Measurements from ENCODE around the gene NFATC3.

Gene NFATC3

DNA sequence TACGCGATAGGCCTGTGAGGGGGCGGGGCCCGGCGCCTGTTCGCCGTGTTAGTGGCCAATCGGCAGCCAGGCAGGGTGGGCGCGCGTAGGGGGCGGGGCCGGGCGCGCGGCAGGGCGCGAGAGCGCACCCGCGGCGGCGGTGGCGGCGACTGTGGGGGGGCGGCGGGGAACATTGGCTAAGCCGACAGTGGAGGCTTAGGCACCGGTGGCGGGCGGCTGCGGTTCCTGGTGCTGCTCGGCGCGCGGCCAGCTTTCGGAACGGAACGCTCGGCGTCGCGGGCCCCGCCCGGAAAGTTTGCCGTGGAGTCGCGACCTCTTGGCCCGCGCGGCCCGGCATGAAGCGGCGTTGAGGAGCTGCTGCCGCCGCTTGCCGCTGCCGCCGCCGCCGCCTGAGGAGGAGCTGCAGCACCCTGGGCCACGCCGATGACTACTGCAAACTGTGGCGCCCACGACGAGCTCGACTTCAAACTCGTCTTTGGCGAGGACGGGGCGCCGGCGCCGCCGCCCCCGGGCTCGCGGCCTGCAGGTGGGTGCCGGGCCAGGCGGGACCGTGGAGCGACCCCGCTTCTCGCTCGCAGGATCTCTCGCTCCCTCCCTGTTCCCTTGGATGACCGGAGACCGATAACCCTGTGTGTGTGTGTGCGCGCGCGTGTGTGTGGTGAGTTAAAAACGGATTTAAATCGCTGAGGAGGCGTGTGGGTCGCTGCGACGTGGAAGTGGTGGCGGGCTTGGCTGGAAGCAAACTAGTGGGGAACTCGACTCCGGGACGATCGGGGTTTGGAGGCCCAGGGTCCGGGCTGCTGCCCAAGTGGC lies at the start of gene NFATC3:
Gene NFATC3, plus strand, starts transcription at position 112 of the 813 bp plus-strand sequence. Its CDS starts 312 bp downstream, at position 424.
- peak; percentile 98 to 99 for DNase-seq (ENCODE audit: low read depth in 2 of 2)

DNA sequence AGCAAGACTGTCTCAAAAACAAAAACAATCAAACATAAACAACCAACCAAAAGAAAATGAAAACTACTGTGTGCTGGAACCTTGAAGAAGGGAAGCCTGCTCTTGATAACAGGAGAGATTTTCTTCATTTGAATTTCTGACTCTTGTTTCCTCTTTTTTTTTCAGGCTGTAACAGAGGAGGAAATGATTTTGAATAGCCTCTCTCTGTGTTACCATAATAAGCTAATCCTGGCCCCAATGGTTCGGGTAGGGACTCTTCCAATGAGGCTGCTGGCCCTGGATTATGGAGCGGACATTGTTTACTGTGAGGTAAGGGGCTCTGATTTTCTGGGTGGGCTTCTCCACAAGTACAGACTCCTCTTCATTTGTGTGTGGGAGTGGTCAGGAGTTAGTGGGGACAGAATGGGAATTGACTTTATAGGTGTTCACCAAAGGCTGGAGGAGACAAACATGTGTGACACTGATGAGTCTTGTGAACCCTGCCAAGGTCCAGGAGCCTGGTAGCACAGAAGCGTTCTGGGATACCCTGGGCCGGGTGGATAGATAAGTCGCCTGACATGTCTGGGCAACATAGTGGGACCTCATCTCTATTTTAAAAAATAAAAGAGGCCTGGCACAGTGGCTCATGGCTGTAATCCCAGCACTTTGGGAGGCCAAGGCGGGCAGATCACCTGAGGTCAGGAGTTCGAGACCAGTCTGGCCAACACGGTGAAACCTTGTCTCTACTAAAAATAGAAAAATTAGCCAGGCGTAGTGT lies 47.2 kb upstream of the NFATC3 start:
- DNase-seq (ENCODE audit: low read depth in 2 of 2): no peak

DNA sequence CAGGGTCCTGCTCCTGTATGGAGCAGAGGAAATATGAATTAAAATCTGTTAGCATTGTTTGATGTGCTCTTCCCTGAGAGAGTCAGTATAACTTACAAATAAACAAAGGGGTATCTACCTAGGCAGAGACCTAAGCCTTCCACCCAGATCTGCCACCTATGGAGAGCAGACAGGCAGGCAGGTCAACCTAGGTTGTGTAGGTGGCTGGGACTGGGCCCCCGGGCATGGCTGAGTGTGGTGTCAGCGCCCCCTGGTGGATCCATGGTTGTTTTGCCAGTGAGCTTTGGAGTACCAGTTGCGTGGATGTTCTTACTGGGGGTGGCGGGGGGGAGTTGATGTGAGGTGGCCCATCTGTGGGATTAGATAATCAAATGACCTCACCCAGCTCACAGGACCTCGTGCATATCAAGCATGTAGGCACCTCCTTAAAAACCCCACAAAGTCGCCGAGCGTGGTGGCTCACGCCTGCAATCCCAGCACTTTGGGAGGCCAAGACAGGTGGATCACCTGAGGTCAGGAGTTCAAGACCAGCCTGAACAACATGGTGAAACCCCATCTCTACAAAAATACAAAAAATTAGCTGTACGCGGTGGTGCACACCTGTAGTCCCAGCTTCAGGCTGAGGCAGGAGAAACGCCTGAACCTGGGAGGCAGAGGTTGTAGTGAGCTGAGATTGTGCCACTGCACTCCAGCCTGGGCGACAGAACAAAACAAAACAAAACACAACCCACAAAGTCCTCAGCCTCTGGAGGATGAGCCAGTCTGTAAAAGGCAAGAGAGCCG lies 44.5 kb upstream of the NFATC3 start:
- DNase-seq (ENCODE audit: low read depth in 2 of 2): peak; percentile 84 to 91

DNA sequence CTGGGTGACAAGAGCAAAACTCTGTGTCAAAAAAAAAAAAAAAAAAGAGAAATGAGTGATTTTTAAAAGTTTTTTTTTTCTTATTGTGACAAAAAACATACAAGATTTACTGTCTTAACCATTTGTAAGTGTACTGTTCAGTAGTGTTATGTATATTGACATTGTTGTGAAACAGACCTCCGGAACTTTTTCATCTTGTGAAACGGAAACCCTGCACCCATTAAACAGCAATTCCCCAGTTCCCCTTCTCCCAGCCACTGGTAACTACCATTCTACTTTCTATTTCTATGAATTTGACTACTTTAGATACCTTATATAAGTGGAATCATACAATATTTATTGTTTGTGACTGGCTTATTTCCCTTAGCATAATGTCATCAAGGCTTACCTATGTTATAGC lies 43.4 kb upstream of the NFATC3 start:
- no peak for DNase-seq (ENCODE audit: low read depth in 2 of 2)

DNA sequence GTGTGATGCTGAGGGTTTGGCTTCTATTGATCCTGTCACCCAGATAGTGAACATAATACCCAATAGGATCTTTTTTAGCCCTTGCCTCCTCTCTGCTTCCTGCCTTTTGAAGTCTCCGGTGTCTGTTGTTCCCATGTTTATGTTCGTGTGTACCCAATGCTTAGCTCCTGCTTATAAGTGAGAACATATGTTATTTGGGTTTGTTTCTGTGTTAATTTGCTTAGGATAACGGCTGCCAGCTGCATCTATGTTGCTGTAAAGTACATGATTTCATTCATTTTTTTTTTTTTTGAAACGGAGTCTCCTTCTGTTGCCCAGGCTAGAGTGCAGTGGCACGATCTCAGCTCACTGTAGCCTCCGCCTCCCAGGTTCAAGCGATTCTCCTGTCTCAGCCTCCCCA lies 39.1 kb upstream of the NFATC3 start:
- no peak for DNase-seq (ENCODE audit: low read depth in 2 of 2)

DNA sequence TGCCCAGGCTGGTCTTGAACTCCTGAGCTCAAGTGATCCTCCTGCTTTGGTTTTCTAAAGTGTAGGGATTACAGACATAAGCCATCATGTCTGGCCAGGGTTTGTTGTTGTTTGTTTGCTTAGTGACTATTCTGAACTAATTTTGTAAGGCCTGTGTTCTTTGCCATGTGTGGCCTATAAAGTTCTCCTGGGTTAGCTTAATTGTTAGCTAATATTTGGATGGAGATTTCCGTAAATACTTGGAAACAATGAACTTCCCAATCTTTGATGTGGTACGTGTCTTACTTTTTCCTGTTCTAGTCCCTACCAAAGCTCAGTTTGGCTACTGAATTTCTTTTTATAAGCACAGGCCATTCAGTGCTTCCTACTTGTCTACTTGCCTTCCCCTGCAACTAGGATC lies 37.2 kb upstream of the NFATC3 start:
- DNase-seq (ENCODE audit: low read depth in 2 of 2): no peak

DNA sequence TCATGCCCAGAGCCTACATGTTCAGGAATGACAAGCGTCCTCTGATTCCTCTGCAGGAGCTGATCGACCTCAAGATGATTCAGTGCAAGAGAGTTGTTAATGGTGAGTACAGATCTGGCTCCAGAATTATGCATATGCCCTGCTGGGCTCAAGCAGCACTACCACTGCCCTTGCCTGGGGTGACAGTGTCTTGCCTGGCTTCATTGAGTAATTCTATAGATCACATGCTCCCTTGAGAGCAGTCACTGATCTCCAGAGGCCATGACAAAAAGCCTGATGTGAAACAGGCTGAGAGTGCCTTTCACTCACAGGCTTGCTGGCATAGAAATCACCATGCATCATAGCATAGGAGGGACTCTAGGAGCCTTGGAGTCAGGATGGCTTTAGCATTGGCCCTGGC lies 35.7 kb upstream of the NFATC3 start:
- DNase-seq (ENCODE audit: low read depth in 2 of 2): no peak

DNA sequence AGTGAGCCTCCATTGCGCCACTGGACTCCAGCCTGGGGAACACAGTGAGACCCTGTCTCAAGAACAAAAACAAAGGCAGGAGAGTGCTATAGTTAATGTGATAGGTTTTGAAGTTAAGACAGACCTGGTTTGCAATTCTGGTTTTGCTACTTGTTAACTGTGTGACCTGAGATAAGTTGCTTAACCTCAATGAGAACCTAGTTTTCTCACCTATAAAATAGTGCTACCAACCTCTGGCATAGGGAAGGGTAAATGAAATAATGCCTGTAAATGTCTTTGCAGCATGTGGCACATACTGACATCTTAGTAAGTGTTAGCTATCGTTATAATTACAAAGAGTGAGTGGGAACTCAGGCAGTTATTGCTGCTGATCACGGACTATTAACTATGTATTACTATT lies 29.8 kb upstream of the NFATC3 start:
- no peak for DNase-seq (ENCODE audit: low read depth in 2 of 2)

DNA sequence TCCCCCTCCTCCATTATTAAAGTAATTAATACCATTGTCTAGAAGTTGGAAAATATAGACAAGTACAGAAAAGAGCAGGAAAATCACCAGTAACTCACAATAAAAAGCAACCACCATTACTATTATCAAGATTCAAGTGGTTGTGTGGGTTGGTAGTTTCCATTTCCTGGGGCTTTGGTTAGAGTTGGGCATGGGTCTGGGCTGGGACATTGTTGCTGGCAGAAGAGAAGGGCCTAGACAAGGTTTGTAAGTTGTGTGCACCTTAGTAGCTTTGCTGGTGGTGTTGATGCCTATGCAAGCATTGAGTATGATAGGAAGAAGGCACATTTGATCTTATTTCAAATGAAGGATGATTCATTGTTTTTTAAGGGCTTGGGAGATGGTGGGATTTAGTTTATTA lies 25.4 kb upstream of the NFATC3 start:
- DNase-seq (ENCODE audit: low read depth in 2 of 2): no peak

DNA sequence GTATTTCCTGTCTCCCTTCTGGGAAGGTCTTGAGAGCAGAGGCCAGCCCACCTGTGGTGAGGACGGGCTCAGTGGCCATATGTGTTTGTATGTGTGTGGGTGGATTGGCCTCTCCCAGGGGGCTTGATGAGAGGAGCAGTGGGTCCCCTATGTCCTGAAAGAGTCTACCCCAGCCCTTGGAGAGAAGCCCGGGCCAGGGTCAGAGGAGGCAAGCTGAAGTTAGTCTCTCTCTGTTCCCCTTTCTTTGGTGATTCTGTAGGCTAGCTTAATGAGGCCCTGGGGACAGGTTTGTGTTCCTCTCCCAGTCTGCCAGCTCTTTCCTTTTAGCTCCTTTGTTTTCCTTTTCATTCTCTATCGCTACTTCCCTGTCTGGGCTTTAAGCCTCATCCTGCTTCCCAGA lies 23.8 kb upstream of the NFATC3 start:
- DNase-seq (ENCODE audit: low read depth in 2 of 2): no peak

DNA sequence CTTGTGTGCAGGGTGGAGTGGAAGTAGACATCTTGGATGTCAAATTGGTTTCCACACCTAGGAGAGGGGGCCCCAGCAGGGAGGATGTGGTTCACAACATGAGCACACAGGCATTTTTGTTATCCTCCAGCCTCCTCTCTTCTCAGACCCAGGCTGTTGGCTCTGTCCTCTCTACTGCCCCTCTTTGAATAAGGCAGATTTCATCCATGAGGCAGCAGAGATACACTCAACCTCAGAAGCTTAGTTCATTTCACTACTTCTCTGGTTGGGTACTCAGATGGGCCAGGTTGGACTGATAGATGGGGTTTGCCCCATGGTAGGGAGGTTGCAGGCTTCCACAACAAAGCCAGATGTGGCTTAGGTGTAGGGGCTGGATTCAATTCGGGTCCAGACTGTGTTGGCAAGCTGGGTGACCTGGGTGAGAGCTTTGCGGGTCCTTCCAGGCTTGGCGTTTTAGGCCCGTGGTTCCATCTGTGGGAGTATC lies 22.2 kb upstream of the NFATC3 start:
- no peak for DNase-seq (ENCODE audit: low read depth in 2 of 2)

DNA sequence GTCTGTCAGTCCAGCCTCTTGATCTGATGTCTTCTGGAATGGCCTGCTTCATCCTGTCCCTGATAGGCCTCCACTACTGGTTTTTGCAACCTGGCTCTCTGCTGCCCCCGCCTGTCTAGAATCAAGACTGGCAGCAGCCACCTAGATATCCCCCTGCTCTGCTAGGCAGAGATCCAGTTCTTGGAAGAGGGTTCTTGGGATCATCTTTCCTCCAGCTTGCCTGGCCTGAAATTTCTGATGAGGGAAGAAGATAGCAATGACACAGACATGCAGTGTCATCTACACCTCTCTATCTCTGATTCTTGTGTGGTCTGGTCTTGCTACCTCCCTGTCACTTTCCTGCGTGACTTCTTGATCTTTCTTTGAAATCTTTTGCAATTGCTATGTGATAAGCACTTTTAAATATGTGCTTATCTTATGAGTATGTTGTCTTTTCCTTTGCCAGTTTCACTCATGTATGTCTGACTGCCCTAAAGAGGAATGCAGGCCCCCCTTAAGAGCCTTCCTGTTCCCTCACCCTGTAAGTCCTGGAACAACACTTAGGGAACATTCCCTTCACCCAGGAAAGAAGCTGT lies 20.3 kb upstream of the NFATC3 start:
- DNase-seq (ENCODE audit: low read depth in 2 of 2): peak; percentile 54 to 63

DNA sequence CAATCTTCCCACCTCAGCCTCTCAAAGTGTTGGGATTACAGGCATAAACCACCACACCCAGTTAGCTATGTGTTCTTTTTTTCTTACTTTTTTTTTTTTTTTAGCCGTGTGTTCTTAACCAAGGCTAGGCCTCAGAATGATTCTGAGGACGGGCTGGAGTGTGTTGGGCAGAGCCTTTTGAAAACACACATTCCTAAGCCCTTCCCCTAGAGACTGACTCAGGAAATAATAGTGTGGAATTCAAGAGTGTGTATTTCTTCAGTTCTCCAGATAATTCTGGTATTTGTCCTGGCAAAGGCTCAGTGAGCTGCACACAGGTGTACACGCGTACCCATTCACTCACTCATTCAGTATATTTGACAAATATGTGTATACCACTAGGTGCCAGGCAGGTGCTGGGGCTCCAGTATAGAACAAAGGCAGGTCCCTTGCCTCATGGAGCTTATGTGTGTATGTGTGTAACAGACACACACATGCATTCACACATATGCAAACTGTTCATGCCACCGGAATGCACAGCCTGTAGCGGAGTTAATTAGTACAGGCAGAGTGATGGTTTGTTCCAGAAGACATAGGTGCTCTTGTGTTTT lies 19.4 kb upstream of the NFATC3 start:
- DNase-seq (ENCODE audit: low read depth in 2 of 2): no peak

DNA sequence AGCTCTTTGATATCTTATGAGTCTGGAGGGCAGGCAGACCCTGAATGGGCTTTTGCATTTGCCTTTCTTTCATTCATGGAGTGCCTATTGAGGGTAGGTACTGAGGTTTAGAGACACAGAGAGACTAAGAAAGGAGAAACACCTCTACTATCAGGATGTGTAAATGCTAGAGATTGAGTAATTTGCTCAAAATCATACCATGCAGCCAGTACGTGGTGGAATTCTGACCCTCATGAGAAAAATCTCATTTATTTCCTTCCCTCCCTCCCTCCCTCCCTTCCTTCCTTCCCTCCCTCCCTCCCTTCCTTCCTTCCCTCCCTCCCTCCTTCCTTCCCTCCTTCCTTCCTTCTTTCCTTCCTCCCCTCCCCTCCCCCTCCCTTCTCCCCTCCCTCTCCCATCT lies 18.4 kb upstream of the NFATC3 start:
- DNase-seq (ENCODE audit: low read depth in 2 of 2): no peak

DNA sequence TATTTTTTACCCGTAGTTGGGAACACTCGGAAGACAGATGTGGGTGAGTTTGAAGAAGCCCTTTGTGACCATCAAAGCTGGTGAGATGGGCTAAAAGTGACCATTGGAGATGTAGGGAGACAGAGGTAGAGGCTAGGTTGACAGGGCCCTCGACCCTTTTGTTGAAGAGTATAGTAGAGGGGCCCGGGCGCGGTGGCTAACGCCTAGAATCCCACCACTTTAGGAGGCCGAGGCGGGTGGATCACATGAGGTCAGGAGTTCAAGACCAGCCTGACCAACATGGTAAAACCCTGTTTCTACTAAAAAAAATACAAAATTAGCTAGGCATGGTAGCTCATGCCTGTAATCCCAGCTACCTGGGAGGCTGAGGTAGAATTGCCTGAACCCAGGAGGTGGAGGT lies 16.2 kb upstream of the NFATC3 start:
- DNase-seq (ENCODE audit: low read depth in 2 of 2): no peak

DNA sequence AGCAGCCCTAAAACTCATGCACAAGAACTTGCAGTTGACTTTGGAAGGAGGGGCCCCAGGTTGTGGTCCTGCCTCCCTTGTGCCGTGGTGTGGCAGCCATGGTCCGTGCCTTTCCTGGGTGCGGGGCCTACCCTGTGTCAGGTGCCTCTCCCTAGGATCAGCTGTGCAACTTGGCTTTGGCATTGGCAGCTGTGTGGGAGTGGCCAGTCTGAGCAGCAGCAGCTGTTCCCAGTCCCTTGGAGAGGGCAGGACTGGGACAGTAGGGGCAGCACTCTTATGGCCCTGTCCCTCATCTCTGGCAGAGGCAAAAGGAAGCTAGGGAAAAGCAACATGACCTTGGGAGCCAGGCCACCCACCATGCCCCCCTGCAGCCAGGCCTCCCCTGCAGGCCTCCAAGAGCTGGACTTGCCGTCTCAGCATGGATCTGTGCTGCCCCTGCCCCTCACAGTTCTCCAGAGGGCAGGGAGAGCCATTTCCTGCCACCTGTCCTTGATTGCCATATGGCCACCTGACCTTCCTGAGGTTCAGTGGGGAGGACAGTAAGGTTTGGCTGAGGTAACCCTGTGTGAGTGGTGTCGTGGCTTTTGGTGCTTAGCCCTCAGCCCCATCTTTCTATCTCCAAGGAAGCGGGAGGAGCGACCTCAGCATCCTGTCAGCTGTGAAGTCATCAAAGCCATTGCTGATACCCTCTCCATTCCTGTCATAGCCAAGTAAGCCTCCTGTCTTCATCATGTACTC lies 15.5 kb upstream of the NFATC3 start:
- no peak for DNase-seq (ENCODE audit: low read depth in 2 of 2)

DNA sequence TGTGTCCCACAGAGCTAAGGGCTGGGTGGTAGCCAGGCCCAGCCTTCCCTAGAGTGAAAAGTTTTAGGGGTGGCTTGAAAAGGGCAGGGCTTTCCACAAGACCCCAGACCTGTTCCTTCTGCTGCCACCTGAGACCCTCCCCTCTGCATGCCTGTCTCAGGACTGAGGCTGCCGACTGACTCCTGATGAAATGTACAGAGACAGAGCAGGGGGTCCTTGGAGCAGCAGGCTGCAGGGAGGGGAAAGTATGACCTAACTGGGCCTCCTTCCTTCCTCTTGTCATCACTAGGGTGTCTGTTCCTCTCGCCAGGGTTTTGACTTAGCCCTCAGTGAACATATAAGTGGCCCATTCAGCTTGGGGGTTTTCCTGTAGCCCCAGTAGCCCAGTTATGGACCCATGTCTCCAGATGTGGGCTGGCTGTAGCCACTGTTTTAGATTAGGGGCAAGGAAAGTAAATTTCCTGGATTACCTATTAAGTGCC lies 14.9 kb upstream of the NFATC3 start:
- DNase-seq (ENCODE audit: low read depth in 2 of 2): no peak

DNA sequence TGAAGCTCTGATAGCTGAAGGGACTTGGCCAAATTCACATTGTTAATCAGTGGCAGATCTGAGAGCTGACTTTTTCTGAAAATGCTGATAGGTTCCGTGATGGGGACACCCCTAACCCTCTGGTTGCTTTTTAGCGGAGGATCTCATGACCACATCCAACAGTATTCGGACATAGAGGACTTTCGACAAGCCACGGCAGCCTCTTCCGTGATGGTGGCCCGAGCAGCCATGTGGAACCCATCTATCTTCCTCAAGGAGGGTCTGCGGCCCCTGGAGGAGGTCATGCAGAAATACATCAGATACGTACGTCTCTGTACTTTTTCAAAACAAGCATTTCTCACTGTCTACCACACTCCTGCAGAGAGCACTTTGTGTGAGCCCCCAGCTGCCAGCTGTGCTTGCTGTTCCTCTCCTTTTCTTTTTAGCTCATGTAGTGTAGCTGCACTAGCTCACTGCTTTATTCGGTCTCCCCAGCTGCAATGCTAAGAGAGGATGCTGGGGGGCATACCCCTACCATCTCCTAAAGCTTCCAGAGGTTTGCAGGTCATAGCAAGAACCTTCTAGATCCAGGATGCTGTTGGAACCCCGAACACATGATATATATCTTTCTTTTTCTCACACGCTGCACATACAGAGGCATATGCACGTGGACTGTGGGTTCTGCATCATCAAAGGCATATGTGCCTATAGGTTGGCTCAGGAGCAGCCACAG lies 14.2 kb upstream of the NFATC3 start:
- DNase-seq (ENCODE audit: low read depth in 2 of 2): no peak

DNA sequence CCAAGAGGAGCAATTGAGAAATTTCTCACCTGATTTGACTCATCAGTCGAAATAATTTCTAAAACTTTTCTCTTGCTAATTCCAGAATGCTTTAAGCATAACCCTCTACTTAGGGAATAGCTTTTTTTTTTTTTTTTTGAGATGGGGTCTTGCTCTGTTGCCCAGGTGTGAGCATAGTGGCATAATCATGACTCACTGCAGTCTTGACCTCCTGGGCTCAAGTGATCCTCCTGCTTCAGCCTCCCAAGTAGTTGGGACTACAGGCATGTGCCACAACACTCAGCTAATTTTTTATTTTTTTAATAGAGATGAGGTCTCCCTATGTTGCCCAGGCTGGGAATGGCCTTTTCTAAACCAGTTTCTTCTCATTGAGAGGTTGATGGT lies 13.7 kb upstream of the NFATC3 start:
- no peak for DNase-seq (ENCODE audit: low read depth in 2 of 2)
